IgD-negative memory B cell (primary cell): ENCODE results near the gene EEF1AKMT2. TPM values are rescaled to one million over a fixed set of nuclear protein-coding genes. Genes with fewer than 3 reads are reported as not detected.
"Not testable (repeated sequence)": the region's sequence is repeated elsewhere in the genome, so short reads cannot be mapped to it uniquely, and the experiment has no call there.

Experiments used
- H3K27ac Mint-ChIP-seq, 3 donors: one replicate each; pipeline ENCODE4 v1.8.0; 2020 to 2022; ENCODE audit warnings: mild to moderate bottlenecking in 3 of 3, mixed read lengths in 3 of 3, moderate library complexity in 1 of 3
- H3K27me3 Mint-ChIP-seq: one replicate; pipeline ENCODE4 v1.8.0; 2021; ENCODE audit warnings: mixed read lengths
- H3K36me3 Mint-ChIP-seq: one replicate; pipeline ENCODE4 v1.8.0; 2020; ENCODE audit warnings: mild to moderate bottlenecking, mixed read lengths
- H3K4me1 Mint-ChIP-seq, 3 donors: one replicate each; pipeline ENCODE4 v1.8.0; 2020 to 2022; ENCODE audit warnings: mixed read lengths in 3 of 3, mild to moderate bottlenecking in 1 of 3
- H3K4me3 Mint-ChIP-seq, 4 donors: one replicate each; pipeline ENCODE4 v1.8.0; 2020 to 2022; ENCODE audit warnings: mild to moderate bottlenecking in 4 of 4, mixed read lengths in 4 of 4, moderate library complexity in 3 of 4
- H3K9me3 Mint-ChIP-seq, 3 donors: one replicate each; pipeline ENCODE4 v1.8.0; 2020 to 2021; ENCODE audit warnings: mixed read lengths in 3 of 3, mild to moderate bottlenecking in 1 of 3
- polyA plus RNA-seq: library from polyadenylated mRNA; unstranded; fragments of 300-500 nt; fragmentation: Illumina TruSeq; gene quantifications from one replicate; pipeline ENCODE4 v1.2.3, GENCODE V29; 2021

The EEF1AKMT2 gene
- polyA plus RNA-seq, 1 donor from 2014 or later: 23.3 TPM

- Mint-ChIP-seq H3K9me3 (no peaks in the 10 kb centered on the region), H3K36me3 (peaks cover 3% of the 10 kb centered on the region), H3K27ac (peak overlapping the region in 1 of 3 donors; percentile 75), H3K27me3 (no peaks in the 10 kb centered on the region), H3K4me3 (peak overlapping the region; percentile 88 to 98 (median 94)), H3K4me1 (peaks cover 3 to 17% (median 8%) of the 10 kb centered on the region in 3 donors)
These were observed 1.3 kb upstream of the EEF1AKMT2 start for GRCh38 chr10:124792998-124793352.

GRCh38 chr10:124782900-124783299 lies 8.8 kb downstream of the EEF1AKMT2 start:
- H3K27ac Mint-ChIP-seq, H3K9me3 Mint-ChIP-seq, H3K27me3 Mint-ChIP-seq, H3K4me3 Mint-ChIP-seq, H3K36me3 Mint-ChIP-seq, H3K4me1 Mint-ChIP-seq: not testable (repeated sequence)

- Mint-ChIP-seq H3K4me1 (peaks cover 0 to 2% (median 1%) of the 10 kb centered on the region in 3 donors), H3K27me3 (no peaks in the 10 kb centered on the region), H3K27ac (no peak overlapping the region), H3K9me3 (no peaks in the 10 kb centered on the region), H3K36me3 (peaks cover 18% of the 10 kb centered on the region), H3K4me3 (no peak overlapping the region)
These were observed 22.9 kb downstream of the EEF1AKMT2 start for GRCh38 chr10:124768791-124769190.

- H3K4me1 Mint-ChIP-seq: peaks cover 0 to 2% (median 0%) of the 10 kb centered on the region in 3 donors
- no peaks in the 10 kb centered on the region for H3K9me3 Mint-ChIP-seq
- H3K27me3 Mint-ChIP-seq: no peaks in the 10 kb centered on the region
- H3K4me3 Mint-ChIP-seq: no peak overlapping the region
- H3K36me3 Mint-ChIP-seq: peaks cover 9% of the 10 kb centered on the region
- no peak overlapping the region for H3K27ac Mint-ChIP-seq
These were observed 26.4 kb downstream of the EEF1AKMT2 start for GRCh38 chr10:124765256-124765655.

- H3K9me3 Mint-ChIP-seq: no peaks in the 10 kb centered on the region
- H3K4me3 Mint-ChIP-seq: no peak overlapping the region
- peaks cover 6% of the 10 kb centered on the region for H3K36me3 Mint-ChIP-seq
- no peak overlapping the region for H3K27ac Mint-ChIP-seq
- H3K4me1 Mint-ChIP-seq: no peaks in the 10 kb centered on the region
- H3K27me3 Mint-ChIP-seq: no peaks in the 10 kb centered on the region
These were observed 28.4 kb downstream of the EEF1AKMT2 start for GRCh38 chr10:124763267-124763666.

- Mint-ChIP-seq H3K4me1 (no peaks in the 10 kb centered on the region), H3K9me3 (no peaks in the 10 kb centered on the region), H3K4me3 (no peak overlapping the region), H3K36me3 (peaks cover 1% of the 10 kb centered on the region), H3K27ac (no peak overlapping the region), H3K27me3 (no peaks in the 10 kb centered on the region)
These were observed 29.4 kb downstream of the EEF1AKMT2 start for GRCh38 chr10:124762281-124762680.

- H3K4me1 Mint-ChIP-seq: peaks cover 0 to 5% (median 0%) of the 10 kb centered on the region in 3 donors
- H3K9me3 Mint-ChIP-seq: no peaks in the 10 kb centered on the region
- H3K27me3 Mint-ChIP-seq: no peaks in the 10 kb centered on the region
- H3K36me3 Mint-ChIP-seq: no peaks in the 10 kb centered on the region
- H3K4me3 Mint-ChIP-seq: no peak overlapping the region
- no peak overlapping the region for H3K27ac Mint-ChIP-seq
These were observed 35.4 kb downstream of the EEF1AKMT2 start for GRCh38 chr10:124756156-124756903.

- H3K4me3 Mint-ChIP-seq: peak overlapping the region in 1 of 4 donors; percentile 47
- no peaks in the 10 kb centered on the region for H3K9me3 Mint-ChIP-seq
- H3K27me3 Mint-ChIP-seq: no peaks in the 10 kb centered on the region
- H3K4me1 Mint-ChIP-seq: peaks cover 0 to 5% (median 0%) of the 10 kb centered on the region in 3 donors
- no peaks in the 10 kb centered on the region for H3K36me3 Mint-ChIP-seq
- H3K27ac Mint-ChIP-seq: no peak overlapping the region
These were observed 36.1 kb downstream of the EEF1AKMT2 start for GRCh38 chr10:124755581-124755980.

- H3K9me3 Mint-ChIP-seq: no peaks in the 10 kb centered on the region
- H3K27me3 Mint-ChIP-seq: no peaks in the 10 kb centered on the region
- H3K4me3 Mint-ChIP-seq: no peak overlapping the region
- H3K27ac Mint-ChIP-seq: no peak overlapping the region
- H3K4me1 Mint-ChIP-seq: peaks cover 2 to 8% (median 4%) of the 10 kb centered on the region in 3 donors
- H3K36me3 Mint-ChIP-seq: no peaks in the 10 kb centered on the region
These were observed 37.5 kb downstream of the EEF1AKMT2 start for GRCh38 chr10:124754227-124754626.

GRCh38 chr10:124748953-124749645 lies 42.6 kb downstream of the EEF1AKMT2 start:
- no peaks in the 10 kb centered on the region for H3K27me3 Mint-ChIP-seq
- H3K36me3 Mint-ChIP-seq: no peaks in the 10 kb centered on the region
- peak overlapping the region in 2 of 4 donors; percentile 5 to 73 for H3K4me3 Mint-ChIP-seq
- peaks cover 13 to 21% (median 13%) of the 10 kb centered on the region in 3 donors for H3K4me1 Mint-ChIP-seq
- H3K9me3 Mint-ChIP-seq: no peaks in the 10 kb centered on the region
- H3K27ac Mint-ChIP-seq: peak overlapping the region; percentile 19 to 83 (median 29)

- Mint-ChIP-seq H3K36me3 (no peaks in the 10 kb centered on the region), H3K4me3 (no peak overlapping the region), H3K4me1 (peaks cover 13 to 21% (median 13%) of the 10 kb centered on the region in 3 donors), H3K27me3 (no peaks in the 10 kb centered on the region), H3K9me3 (no peaks in the 10 kb centered on the region), H3K27ac (no peak overlapping the region)
These were observed 43.5 kb downstream of the EEF1AKMT2 start for GRCh38 chr10:124748166-124748565.

- H3K27me3 Mint-ChIP-seq: no peaks in the 10 kb centered on the region
- no peak overlapping the region for H3K27ac Mint-ChIP-seq
- no peak overlapping the region for H3K4me3 Mint-ChIP-seq
- peaks cover 1% of the 10 kb centered on the region for H3K36me3 Mint-ChIP-seq
- H3K9me3 Mint-ChIP-seq: no peaks in the 10 kb centered on the region
- H3K4me1 Mint-ChIP-seq: peaks cover 13 to 21% (median 14%) of the 10 kb centered on the region in 3 donors
These were observed 43.9 kb downstream of the EEF1AKMT2 start for GRCh38 chr10:124747745-124748144.

- Mint-ChIP-seq H3K9me3 (no peaks in the 10 kb centered on the region), H3K4me3 (no peak overlapping the region), H3K4me1 (peaks cover 13 to 24% (median 19%) of the 10 kb centered on the region in 3 donors), H3K36me3 (peaks cover 4% of the 10 kb centered on the region), H3K27ac (no peak overlapping the region), H3K27me3 (no peaks in the 10 kb centered on the region)
These were observed 44.7 kb downstream of the EEF1AKMT2 start for GRCh38 chr10:124746992-124747391.

- H3K9me3 Mint-ChIP-seq, H3K4me3 Mint-ChIP-seq, H3K27ac Mint-ChIP-seq, H3K36me3 Mint-ChIP-seq, H3K27me3 Mint-ChIP-seq: not testable (repeated sequence)
- peaks cover 11 to 28% (median 23%) of the 10 kb centered on the region in 3 donors for H3K4me1 Mint-ChIP-seq
These were observed 45.2 kb downstream of the EEF1AKMT2 start for GRCh38 chr10:124746447-124746846.

- peaks cover 19 to 34% (median 29%) of the 10 kb centered on the region in 3 donors for H3K4me1 Mint-ChIP-seq
- peaks cover 4% of the 10 kb centered on the region for H3K36me3 Mint-ChIP-seq
- no peaks in the 10 kb centered on the region for H3K27me3 Mint-ChIP-seq
- no peaks in the 10 kb centered on the region for H3K9me3 Mint-ChIP-seq
- peak overlapping the region; percentile 32 to 57 (median 46) for H3K27ac Mint-ChIP-seq
- peak overlapping the region; percentile 4 to 78 (median 36) for H3K4me3 Mint-ChIP-seq
These were observed 46.0 kb downstream of the EEF1AKMT2 start for GRCh38 chr10:124745673-124746072.
